ENCODE data around the gene ADAM12. TPM values are rescaled to one million over a fixed set of nuclear protein-coding genes. Genes with fewer than 3 reads are reported as not detected.
A peak's percentile ranks its signal among the peaks of the same experiment; 100 is the strongest.

Gene ADAM12
- total and polyA plus RNA-seq, 2 of the 13 experiments (the other 11 are each of a cell fraction or from before 2014, with no cell fraction given) = not detected

DNA sequence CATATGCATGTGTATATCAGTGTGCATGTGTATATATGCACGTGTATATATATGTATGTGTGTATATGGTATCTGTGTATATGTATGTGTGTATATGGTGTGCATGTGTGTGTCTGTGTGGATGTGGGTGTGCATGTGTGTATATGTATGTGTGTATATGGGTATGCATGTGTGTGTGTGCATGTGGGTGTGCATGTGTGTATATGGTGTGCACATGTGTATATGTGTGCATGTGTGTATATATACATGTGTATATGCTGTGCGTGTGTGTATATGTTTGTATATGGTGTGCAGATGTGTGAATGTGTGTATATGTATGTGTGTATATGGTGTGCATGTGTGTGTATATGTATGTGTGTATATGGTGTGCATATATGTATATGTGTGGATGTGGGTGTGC is 245.2 kb downstream of the ADAM12 start:
- Histone ChIP-seq H3K4me1 (ENCODE audit: insufficient read depth, low read length) (no peaks in the 10 kb centered on the region), H3K27me3 (ENCODE audit: control insufficient read depth in 1 of 2, insufficient read depth in 2 of 2, low read length in 2 of 2) (no peaks in the 10 kb centered on the region; a peak in 1 of 5 replicates), H3K9me3 (ENCODE audit: low read length) (peaks cover 8% of the 10 kb centered on the region; the same call in 1 of the 2 replicates), H3K4me2 (ENCODE audit: low read depth, low read length) (no peak overlapping the region), H3K36me3 (replicated peaks in 1 of 2; ENCODE audit: control insufficient read depth in 1 of 2, insufficient read depth in 2 of 2, low read length in 2 of 2) (no peaks in the 10 kb centered on the region), H4K20me1 (ENCODE audit: insufficient read depth, low read length) (no peaks in the 10 kb centered on the region), H3K4me3 (replicated peaks in 1 of 3; ENCODE audit: insufficient read depth in 1 of 3, low read depth in 2 of 3, low read length in 3 of 3) (no peak overlapping the region), H3K27ac (ENCODE audit: extremely low read length, insufficient read depth, low read length) (no peak overlapping the region), H2AFZ (ENCODE audit: low read length) (no peak overlapping the region), H3K79me2 (ENCODE audit: insufficient read depth, low read length) (no peaks in the 10 kb centered on the region), H3K9ac (ENCODE audit: insufficient read depth, low read depth, low read length) (no peak overlapping the region)
- POLR2A ChIA-PET = no interaction called here
- DNase-seq (ENCODE audit: low spot score) (no peak), FAIRE-seq (no peak), ATAC-seq (no peak)
- intact Hi-C loops (cut with micrococcal nuclease; ENCODE audit: unreplicated experiment) (no loop called here), in situ Hi-C loops (cut with HindIII; ENCODE audit: extremely low pct_ligation_motif_present, low pct_unique_long_range_greater_than_20kb) (no loop called here)
- TF ChIP-seq MNT (IDR thresholded peaks at IDR 0.05) (peak; percentile 95), ZNF777 (CRISPR knock-in tag; IDR thresholded peaks at IDR 0.05) (no peak), ZNF253 (CRISPR knock-in tag; IDR thresholded peaks at IDR 0.05; ENCODE audit: borderline replicate concordance) (no peak)
- TF ChIP-seq, protein P1, sequence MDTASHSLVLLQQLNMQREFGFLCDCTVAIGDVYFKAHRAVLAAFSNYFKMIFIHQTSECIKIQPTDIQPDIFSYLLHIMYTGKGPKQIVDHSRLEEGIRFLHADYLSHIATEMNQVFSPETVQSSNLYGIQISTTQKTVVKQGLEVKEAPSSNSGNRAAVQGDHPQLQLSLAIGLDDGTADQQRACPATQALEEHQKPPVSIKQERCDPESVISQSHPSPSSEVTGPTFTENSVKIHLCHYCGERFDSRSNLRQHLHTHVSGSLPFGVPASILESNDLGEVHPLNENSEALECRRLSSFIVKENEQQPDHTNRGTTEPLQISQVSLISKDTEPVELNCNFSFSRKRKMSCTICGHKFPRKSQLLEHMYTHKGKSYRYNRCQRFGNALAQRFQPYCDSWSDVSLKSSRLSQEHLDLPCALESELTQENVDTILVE (CRISPR knock-in tag; IDR thresholded peaks at IDR 0.05) = no peak
- no TSS peak for BruUV-seq (replicated peaks)
- CTCF ChIA-PET (ENCODE audit: low intra/inter-chr PET ratio, low total read pairs) = no interaction called here
- 29% methylated on average over 2 of the region's 2 CpGs for WGBS (ENCODE audit: low lambda C conversion rate)

GRCh38 chr10:126140746-126141273 is 247.5 kb downstream of the ADAM12 start:
- POLR2A ChIA-PET = no interaction called here
- H3K27me3 ChIP-seq (ENCODE audit: control insufficient read depth in 1 of 2, insufficient read depth in 2 of 2, low read length in 2 of 2) = no peaks in the 10 kb centered on the region
- 17% methylated on average over 2 of the region's 4 CpGs for WGBS (ENCODE audit: low lambda C conversion rate)

More at GRCh38 chr10:126140746-126141273, 247.5 kb downstream of the ADAM12 start:
- Histone ChIP-seq H3K9me3 (ENCODE audit: low read length) (peaks cover 8% of the 10 kb centered on the region; the same call in 1 of the 2 replicates), H3K36me3 (replicated peaks in 1 of 2; ENCODE audit: control insufficient read depth in 1 of 2, insufficient read depth in 2 of 2, low read length in 2 of 2) (no peaks in the 10 kb centered on the region), H4K20me1 (ENCODE audit: insufficient read depth, low read length) (no peaks in the 10 kb centered on the region), H3K79me2 (ENCODE audit: insufficient read depth, low read length) (no peaks in the 10 kb centered on the region), H3K27ac (ENCODE audit: extremely low read length, insufficient read depth, low read length) (no peak overlapping the region), H2AFZ (ENCODE audit: low read length) (no peak overlapping the region), H3K4me3 (replicated peaks in 1 of 3; ENCODE audit: insufficient read depth in 1 of 3, low read depth in 2 of 3, low read length in 3 of 3) (no peak overlapping the region), H3K9ac (ENCODE audit: insufficient read depth, low read depth, low read length) (no peak overlapping the region), H3K4me2 (ENCODE audit: low read depth, low read length) (no peak overlapping the region), H3K4me1 (ENCODE audit: insufficient read depth, low read length) (no peaks in the 10 kb centered on the region)
- TF ChIP-seq ZNF24 (IDR thresholded peaks at IDR 0.05) = no peak
- no peak for ATAC-seq
- in situ Hi-C loops (cut with HindIII; ENCODE audit: extremely low pct_ligation_motif_present, low pct_unique_long_range_greater_than_20kb) = no loop called here
- no peak for FAIRE-seq
- no peak for DNase-seq (ENCODE audit: low spot score)
- intact Hi-C loops (cut with micrococcal nuclease; ENCODE audit: unreplicated experiment) = no loop called here
- CTCF ChIA-PET (ENCODE audit: low intra/inter-chr PET ratio, low total read pairs) = no interaction called here
- BruUV-seq (replicated peaks) = no TSS peak
